Urothelium cell line (cell line): Measurements from ENCODE around the gene MIF4GD.
"Not testable (repeated sequence)": the region's sequence is repeated elsewhere in the genome, so short reads cannot be mapped to it uniquely, and the experiment has no call there.

Experiments used
- DNase-seq: peaks from one replicate; pipeline ENCODE4 v3.0.0; 2011; ENCODE audit warnings: low spot score, mixed read lengths
- FAIRE-seq: peaks from 2 replicates; lab custom pipeline; 2011; peaks lifted over from hg19 to GRCh38; lab: Jason Lieb, UNC

The MIF4GD gene

DNA sequence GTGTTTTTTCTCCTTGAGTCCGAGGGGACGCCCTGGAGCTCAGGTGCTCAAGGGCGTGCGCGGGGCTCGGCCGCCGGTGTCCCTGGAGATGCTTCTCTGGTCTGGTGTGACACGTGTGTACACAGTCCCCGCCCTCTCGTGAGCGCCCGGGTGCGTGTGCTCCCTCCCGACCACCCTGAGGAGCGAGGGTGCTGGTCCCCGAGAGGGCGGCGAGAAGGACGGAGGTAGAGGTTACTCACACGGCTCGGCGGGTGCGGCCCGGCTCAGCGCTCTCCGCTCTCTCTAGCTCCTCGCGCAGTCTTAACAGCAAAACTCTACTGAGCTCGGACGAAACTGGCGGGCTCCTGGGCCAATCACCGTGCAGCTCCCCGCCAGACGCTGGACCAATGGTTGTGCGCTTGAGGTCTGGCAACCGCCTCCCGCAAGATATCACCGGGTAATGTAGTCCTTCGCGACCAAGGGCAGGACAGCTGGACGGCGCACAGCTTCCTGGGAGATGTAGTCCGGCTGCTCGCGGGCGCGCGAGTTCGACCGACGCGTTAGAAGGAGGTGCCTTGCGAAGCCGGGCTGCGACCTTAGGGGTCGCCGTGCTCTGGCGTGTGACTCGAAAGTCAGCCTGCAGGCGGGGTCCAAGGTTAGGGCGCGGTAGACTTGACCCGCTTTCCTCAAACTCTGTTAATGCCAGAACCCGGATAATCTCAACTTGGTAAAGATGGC lies 18.2 kb upstream of the MIF4GD start, which contains the start of gene SLC25A19:
Gene SLC25A19, minus strand, starts transcription at position 319 of the 717 bp plus-strand sequence. CDS start 2,669 bp downstream, outside the sequence.
- peak; percentile 100 for DNase-seq
- FAIRE-seq: peak; percentile 97

DNA sequence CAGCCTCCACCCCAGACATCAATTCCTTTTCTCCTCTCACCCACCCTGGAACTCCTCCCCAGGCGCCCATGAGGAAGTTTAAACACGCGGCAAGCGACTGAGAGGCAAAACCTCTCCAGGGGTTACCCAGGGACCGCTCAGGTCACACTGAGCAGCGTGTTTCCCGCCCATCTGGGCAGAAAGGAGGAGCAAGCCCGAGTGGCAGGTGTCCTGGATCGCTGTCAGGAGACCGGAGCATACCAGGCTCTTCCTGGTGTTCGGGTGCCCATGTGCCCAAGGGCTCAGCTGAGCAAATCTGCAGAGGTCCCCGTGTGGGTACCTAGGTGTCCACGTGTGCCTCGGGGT lies 17.7 kb upstream of the MIF4GD start:
- DNase-seq (peak; percentile 73), FAIRE-seq (no peak)

- no peak for FAIRE-seq
- no peak for DNase-seq
These were observed 17.3 kb upstream of the MIF4GD start for GRCh38 chr17:75288359-75288758.

GRCh38 chr17:75287221-75287620 lies 16.2 kb upstream of the MIF4GD start:
- DNase-seq (no peak), FAIRE-seq (no peak)

DNA sequence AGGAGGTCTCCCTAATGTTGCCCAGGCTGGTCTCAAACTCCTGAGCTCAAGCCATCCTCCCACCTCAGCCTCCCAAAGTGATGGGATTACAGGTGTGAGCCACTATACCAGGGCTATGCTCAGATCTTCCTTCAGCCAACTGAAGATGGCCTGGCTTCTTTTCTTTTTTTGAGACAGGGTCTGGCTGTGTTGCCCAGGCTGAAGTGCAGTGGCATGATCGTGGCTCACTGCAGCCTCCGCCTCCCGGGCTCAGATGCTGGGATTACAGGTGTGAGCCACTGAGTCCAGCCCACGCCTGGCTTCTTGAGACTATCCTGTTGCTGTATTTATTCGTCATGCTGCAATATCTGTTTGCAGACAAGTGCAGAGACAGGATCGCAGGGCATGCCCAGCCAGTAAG lies 14.1 kb upstream of the MIF4GD start:
- FAIRE-seq: no peak
- DNase-seq: no peak

DNA sequence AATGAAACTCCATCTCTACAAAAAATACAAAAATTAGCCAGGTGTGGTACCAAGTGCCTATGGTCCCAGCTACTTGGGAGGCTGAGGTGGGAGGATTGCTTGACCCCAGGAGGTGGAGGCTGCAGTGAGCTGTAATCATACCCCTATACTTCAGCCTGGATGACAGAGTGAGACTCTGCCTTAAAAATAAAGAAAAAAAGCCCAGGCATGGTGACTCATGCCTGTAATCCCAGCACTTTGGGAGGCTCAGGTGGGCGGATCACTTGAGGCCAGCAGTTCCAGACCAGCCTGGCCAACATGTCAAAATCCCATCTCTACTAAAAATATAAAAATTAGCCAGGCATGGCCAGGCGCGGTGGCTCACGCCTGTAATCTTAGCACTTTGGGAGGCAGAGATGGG lies 9.2 kb upstream of the MIF4GD start:
- not testable (repeated sequence) for FAIRE-seq, DNase-seq

GRCh38 chr17:75277664-75278071 lies 6.6 kb upstream of the MIF4GD start:
- DNase-seq: peak; percentile 51
- FAIRE-seq: no peak

GRCh38 chr17:75273977-75274708 lies 3.1 kb upstream of the MIF4GD start:
- no peak for FAIRE-seq
- no peak for DNase-seq

DNA sequence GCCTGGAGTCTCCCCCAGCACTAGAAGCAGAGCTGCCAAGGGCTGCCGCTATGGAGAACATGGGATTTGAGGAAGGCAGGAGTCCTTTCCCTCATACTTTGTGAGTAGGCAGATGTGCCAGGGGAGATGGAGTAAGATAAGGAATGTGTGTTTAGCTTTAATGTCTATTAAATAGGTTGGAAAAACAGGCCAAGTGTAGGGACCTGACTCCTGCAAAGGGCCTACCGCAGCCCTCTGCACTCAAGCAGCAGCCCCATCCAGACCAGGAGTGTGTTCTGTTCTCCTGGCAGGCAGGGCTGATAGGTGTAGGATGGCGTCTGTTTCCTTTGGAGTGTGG lies 1.8 kb upstream of the MIF4GD start:
- DNase-seq (no peak), FAIRE-seq (peak; percentile 82)

DNA sequence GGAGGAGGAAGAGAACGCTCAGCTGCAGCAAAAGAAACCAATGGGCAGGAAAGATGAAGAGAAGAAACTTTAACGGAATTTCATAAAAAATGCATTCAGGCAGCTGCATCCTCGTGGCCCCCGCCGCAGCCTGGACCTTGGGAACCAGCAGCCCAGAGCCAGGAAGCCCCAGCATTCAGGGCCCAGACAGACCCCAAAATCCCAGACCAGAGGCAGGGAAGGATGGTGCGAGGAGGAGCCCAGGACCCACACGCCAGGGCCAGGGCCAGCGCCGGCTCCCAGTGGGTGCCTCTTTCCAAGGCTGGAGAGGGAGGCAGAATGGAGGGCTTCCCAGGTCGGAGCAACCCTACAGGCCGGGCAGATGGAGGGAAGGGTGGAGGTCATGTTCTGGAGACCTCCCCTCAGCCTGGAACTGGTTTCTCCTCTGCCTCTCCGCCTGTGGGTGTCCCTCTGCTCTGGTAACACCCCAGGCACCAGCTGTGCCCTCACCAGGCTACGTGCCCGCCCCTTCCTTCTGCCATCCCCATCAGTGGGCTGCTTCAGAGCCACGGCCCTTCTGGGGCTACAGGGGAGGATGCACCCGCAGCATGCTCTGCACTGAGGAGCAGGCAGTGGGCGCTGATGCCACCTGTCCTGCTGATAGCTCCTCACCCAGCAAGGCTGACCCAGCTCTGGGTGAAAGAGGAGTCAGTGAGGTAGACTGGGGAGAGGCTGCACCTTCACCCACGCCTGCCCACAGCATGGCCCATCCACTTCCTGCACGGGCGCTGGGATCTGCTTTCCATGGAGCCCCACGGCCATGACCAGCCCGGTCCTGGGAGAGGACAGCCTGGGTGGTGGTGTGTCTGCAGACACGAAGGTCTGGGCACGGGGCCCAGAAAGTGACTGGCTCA lies 1.2 kb upstream of the MIF4GD start:
- no peak for DNase-seq
- peak; percentile 20 for FAIRE-seq

DNA sequence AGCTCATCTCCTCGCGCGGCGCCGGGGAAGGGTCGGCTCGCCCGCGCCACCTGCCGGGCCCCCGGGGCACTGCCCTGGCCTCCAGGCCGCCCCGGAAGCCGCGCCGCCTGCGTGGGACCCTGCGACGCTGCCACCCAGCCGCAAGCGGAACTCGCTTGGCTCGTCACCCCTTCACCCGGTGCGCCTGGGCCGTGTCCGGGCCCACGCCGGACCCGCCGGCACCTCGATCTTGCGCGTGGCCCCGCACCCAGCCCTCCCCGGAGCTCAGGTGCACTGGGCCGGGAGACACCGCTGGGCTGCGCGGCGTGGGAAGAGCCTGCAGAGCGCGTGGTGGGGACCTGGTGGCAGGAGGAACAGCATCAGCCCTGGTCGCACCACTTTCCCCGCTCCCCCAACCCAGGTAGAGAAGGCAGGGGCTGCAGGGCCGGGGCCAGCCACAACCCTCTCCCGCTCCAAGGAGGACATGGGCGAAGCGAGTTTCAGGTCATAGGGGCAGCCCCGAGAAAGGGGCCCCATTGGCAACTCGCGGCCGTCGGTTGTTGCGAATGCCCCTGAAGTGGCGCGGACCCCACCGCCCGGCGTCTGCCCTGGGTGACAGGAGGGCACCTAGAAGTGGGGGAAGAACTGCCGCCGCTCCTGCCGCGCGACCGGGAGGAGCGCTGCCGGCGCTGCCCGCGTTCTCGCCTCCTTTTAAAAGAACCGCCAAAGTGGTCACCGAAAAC lies 363 bp upstream of the MIF4GD start:
- DNase-seq (peak; percentile 99), FAIRE-seq (peak; percentile 92)

DNA sequence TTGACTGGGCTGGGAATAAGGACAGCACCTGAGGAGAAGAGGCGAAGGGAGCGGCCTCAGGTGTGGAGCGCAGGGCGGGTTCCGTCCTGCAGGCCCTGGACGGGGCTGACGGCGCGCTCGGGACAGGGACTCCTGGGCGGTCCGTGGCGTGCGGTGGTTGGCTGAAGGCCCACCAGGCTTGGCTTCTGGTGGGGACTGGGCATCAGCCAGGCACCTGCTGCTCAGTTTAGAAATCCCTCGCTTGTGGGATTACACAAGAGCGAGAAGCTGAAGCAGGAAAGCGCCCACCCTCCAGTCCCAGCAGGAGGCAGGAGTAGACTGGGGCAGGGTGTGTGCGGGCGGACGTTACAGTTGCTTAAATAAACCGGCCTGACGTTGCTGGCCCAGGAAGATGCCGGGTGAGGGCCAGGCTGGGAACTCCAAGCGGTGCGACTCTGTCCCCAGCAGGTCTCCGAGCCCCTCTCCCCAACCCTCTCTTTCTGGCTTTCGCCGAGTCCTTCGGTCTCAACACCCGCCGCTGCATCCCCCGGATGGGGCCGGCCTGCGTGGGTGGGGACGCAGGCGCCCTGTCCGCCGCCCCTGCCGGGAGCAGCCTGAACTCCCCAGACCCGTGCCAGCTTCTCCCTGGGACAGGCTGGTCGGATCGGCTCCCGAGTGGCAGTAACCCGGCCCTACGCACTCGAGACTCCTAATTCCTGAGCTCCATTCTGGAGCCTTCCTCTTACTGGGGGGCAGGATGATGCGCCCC lies 639 bp downstream of the MIF4GD start:
- FAIRE-seq (no peak), DNase-seq (peak; percentile 85)

DNA sequence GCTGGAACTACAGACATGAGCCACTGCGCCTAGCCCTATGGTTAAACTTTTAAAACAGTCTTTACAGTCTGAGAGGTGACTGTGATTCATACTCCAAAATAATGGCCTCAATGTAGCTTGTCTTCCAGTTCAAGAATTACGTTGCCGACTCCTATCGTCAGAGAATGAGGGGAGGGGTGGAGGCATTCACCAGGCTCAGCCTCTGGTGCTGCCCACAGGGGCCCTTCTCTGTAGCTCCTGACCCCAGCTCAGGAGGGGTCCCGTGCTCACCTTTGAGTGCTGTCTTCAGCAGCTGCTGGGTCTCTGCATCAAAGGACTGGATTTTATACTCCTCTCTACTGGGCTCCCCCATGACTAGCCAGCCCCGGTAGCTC lies 1.2 kb downstream of the MIF4GD start:
- no peak for FAIRE-seq
- DNase-seq: no peak

- DNase-seq (no peak), FAIRE-seq (no peak)
These were observed 3.4 kb downstream of the MIF4GD start for GRCh38 chr17:75267411-75268232.

- no peak for DNase-seq
- FAIRE-seq: no peak
These were observed 3.9 kb downstream of the MIF4GD start for GRCh38 chr17:75267153-75267410.

DNA sequence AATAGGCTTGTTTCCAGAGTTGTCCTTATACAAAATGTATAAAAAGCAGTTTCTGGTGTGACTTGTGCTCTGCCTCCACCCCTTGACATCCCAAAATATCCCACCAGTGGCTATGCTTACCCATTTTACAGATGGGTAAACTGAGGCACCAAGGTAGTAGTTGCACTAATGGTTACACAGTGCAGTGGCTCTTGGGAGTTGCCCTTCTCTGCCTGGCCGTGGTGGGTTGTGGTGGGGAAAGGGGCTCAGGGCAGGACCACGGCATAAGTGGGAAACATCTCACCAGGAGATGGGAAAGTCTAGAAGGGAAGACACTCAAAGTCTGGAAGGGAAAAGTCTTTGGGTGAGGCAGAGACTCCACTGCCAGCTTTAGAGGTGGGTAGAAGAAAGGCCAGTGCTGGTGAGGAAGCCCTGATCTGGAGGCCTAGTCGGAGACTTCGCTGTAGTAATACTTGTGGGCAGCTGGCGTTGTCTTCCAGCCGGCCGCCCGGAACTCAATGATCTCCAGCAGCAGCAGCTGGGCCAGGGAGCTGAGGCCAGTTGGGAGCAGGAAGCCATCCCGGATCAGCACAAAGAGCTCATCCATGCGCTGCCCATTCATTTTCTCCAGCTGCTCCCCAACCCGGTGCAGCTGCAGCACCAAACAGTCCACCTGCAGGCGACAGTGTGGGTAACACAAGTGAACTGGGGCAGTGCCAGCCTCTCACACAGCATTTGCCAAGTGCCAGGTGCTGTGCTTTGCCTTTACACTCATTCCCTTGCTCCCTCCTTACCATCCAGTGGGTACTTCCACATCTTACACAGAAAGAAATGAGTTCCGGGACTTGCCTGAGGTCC lies 4.5 kb downstream of the MIF4GD start:
- FAIRE-seq: no peak
- DNase-seq: no peak

GRCh38 chr17:75265614-75266315 lies 5.3 kb downstream of the MIF4GD start:
- DNase-seq (no peak), FAIRE-seq (no peak)

- DNase-seq (no peak), FAIRE-seq (no peak)
These were observed 8.0 kb downstream of the MIF4GD start for GRCh38 chr17:75263055-75263454.
